HUES48 (cell line): ENCODE data around the gene DAB1.
A peak's percentile ranks its signal among the peaks of the same experiment; 100 is the strongest.

ENCODE experiments used
- H3K27ac ChIP-seq: one replicate; pipeline ENCODE4 v1.7.0; 2013; ENCODE audit warnings: low read depth, low read length, inconsistent platforms
- H3K27me3 ChIP-seq: 2 replicates; pipeline ENCODE4 v1.6.1; 2013; ENCODE audit warnings: mild to moderate bottlenecking, low read length; ENCODE audit not compliant: control insufficient read depth, insufficient read depth
- H3K36me3 ChIP-seq: 2 replicates; pipeline ENCODE4 v1.6.1; 2013; ENCODE audit warnings: low read length; ENCODE audit not compliant: control insufficient read depth, insufficient read depth
- H3K4me1 ChIP-seq: 2 replicates; pipeline ENCODE4 v1.6.1; 2013; ENCODE audit warnings: mild to moderate bottlenecking, low read length; ENCODE audit not compliant: control insufficient read depth, insufficient read depth
- H3K4me3 ChIP-seq: 2 replicates; pipeline ENCODE4 v1.5.1; 2013; ENCODE audit warnings: mild to moderate bottlenecking, low read depth, low read length
- H3K9ac ChIP-seq: 2 replicates; pipeline ENCODE4 v1.6.1; 2013; ENCODE audit warnings: mild to moderate bottlenecking, low read depth, low read length, moderate library complexity
- H3K9me3 ChIP-seq: 2 replicates; pipeline ENCODE4 v1.6.1; 2013; ENCODE audit warnings: low read length; ENCODE audit not compliant: control insufficient read depth, insufficient read depth

The DAB1 gene

GRCh38 chr1:57172040-57172439, 251.8 kb downstream of the DAB1 start:
- Histone ChIP-seq H3K9me3 (peaks cover 7% of the 10 kb centered on the region), H3K36me3 (no peaks in the 10 kb centered on the region), H3K4me1 (peaks cover 25% of the 10 kb centered on the region), H3K27me3 (no peaks in the 10 kb centered on the region), H3K27ac (peak overlapping the region; percentile 70), H3K9ac (peak overlapping the region; percentile 26; the same call in 1 of the 2 replicates), H3K4me3 (no peak overlapping the region)

- peaks cover 7% of the 10 kb centered on the region for H3K9me3 ChIP-seq
- H3K27ac ChIP-seq, result no peak overlapping the region
- H3K4me1 ChIP-seq, result peaks cover 48% of the 10 kb centered on the region
- H3K27me3 ChIP-seq, result no peaks in the 10 kb centered on the region
- no peak overlapping the region for H3K4me3 ChIP-seq
- H3K36me3 ChIP-seq, result no peaks in the 10 kb centered on the region
- H3K9ac ChIP-seq, result no peak overlapping the region
Measured at GRCh38 chr1:57167997-57168396, 255.9 kb downstream of the DAB1 start.

GRCh38 chr1:57165546-57165945, 258.3 kb downstream of the DAB1 start:
- H3K9me3 ChIP-seq, result no peaks in the 10 kb centered on the region
- H3K27ac ChIP-seq, result no peak overlapping the region
- no peaks in the 10 kb centered on the region for H3K36me3 ChIP-seq
- no peak overlapping the region for H3K9ac ChIP-seq
- no peak overlapping the region for H3K4me3 ChIP-seq
- peaks cover 36% of the 10 kb centered on the region for H3K4me1 ChIP-seq
- H3K27me3 ChIP-seq, result no peaks in the 10 kb centered on the region

- Histone ChIP-seq H3K4me1 (peaks cover 39% of the 10 kb centered on the region), H3K4me3 (no peak overlapping the region), H3K9ac (no peak overlapping the region), H3K27me3 (no peaks in the 10 kb centered on the region), H3K27ac (no peak overlapping the region), H3K9me3 (no peaks in the 10 kb centered on the region), H3K36me3 (no peaks in the 10 kb centered on the region)
Measured at GRCh38 chr1:57164584-57164983, 259.3 kb downstream of the DAB1 start.

GRCh38 chr1:57163789-57164188, 260.1 kb downstream of the DAB1 start:
- Histone ChIP-seq H3K36me3 (no peaks in the 10 kb centered on the region), H3K4me1 (peaks cover 41% of the 10 kb centered on the region), H3K4me3 (no peak overlapping the region), H3K27ac (no peak overlapping the region), H3K9ac (no peak overlapping the region), H3K27me3 (no peaks in the 10 kb centered on the region), H3K9me3 (no peaks in the 10 kb centered on the region)

GRCh38 chr1:57163325-57163724, 260.5 kb downstream of the DAB1 start:
- Histone ChIP-seq H3K27me3 (no peaks in the 10 kb centered on the region), H3K9ac (no peak overlapping the region), H3K27ac (no peak overlapping the region)

GRCh38 chr1:57162607-57163261, 261.1 kb downstream of the DAB1 start:
- Histone ChIP-seq H3K27me3 (no peaks in the 10 kb centered on the region), H3K4me1 (peaks cover 52% of the 10 kb centered on the region), H3K27ac (no peak overlapping the region), H3K9ac (no peak overlapping the region), H3K4me3 (no peak overlapping the region), H3K36me3 (no peaks in the 10 kb centered on the region), H3K9me3 (no peaks in the 10 kb centered on the region)

More at GRCh38 chr1:57163325-57163724, 260.5 kb downstream of the DAB1 start:
- Histone ChIP-seq H3K36me3 (no peaks in the 10 kb centered on the region), H3K9me3 (no peaks in the 10 kb centered on the region), H3K4me1 (peaks cover 46% of the 10 kb centered on the region), H3K4me3 (no peak overlapping the region)

GRCh38 chr1:57160594-57160993, 263.3 kb downstream of the DAB1 start:
- H3K4me1 ChIP-seq, result peaks cover 54% of the 10 kb centered on the region
- no peak overlapping the region for H3K4me3 ChIP-seq
- no peaks in the 10 kb centered on the region for H3K36me3 ChIP-seq
- H3K27ac ChIP-seq, result no peak overlapping the region
- H3K27me3 ChIP-seq, result no peaks in the 10 kb centered on the region
- no peaks in the 10 kb centered on the region for H3K9me3 ChIP-seq
- no peak overlapping the region for H3K9ac ChIP-seq

GRCh38 chr1:57158604-57158998, 265.3 kb downstream of the DAB1 start:
- Histone ChIP-seq H3K9me3 (no peaks in the 10 kb centered on the region), H3K4me1 (peaks cover 46% of the 10 kb centered on the region), H3K27me3 (no peaks in the 10 kb centered on the region), H3K4me3 (no peak overlapping the region), H3K36me3 (no peaks in the 10 kb centered on the region), H3K27ac (no peak overlapping the region), H3K9ac (no peak overlapping the region)

GRCh38 chr1:57157818-57158603, 265.8 kb downstream of the DAB1 start:
- Histone ChIP-seq H3K27ac (no peak overlapping the region), H3K27me3 (no peaks in the 10 kb centered on the region), H3K4me1 (peaks cover 40% of the 10 kb centered on the region), H3K4me3 (no peak overlapping the region), H3K9me3 (no peaks in the 10 kb centered on the region), H3K9ac (no peak overlapping the region), H3K36me3 (no peaks in the 10 kb centered on the region)

GRCh38 chr1:57156907-57157306, 267.0 kb downstream of the DAB1 start:
- Histone ChIP-seq H3K4me1 (peaks cover 36% of the 10 kb centered on the region), H3K9me3 (no peaks in the 10 kb centered on the region), H3K4me3 (no peak overlapping the region), H3K9ac (no peak overlapping the region), H3K27ac (no peak overlapping the region), H3K36me3 (no peaks in the 10 kb centered on the region), H3K27me3 (no peaks in the 10 kb centered on the region)
